SK-N-SH (cell line): ENCODE results near the gene KRTAP10-5. TPM values are rescaled to one million over a fixed set of nuclear protein-coding genes. Genes with fewer than 3 reads are reported as not detected.
"Not testable (repeated sequence)": the region's sequence is repeated elsewhere in the genome, so short reads cannot be mapped to it uniquely, and the experiment has no call there.

Experiments used
- CTCF ChIA-PET: fragments of 300-600, 350-600 bp; formaldehyde crosslinking; extraction: SDS; loops from one replicate; lab custom pipeline; 2021; lab: Yijun Ruan, JAX
- POLR2A ChIA-PET: fragments of 350-600 bp; sonication (Branson Sonifier 250); formaldehyde crosslinking; extraction: SDS; loops from one replicate; lab custom pipeline; 2020; ENCODE audit warnings: antibody characterized with exemption, inconsistent platforms; lab: Yijun Ruan, JAX
- DNase-seq: peaks from one replicate; pipeline ENCODE4 v3.0.0; 2012
- H2AFZ ChIP-seq: fragments of 200-600 bp; sonication (generic); 2 replicates; pipeline ENCODE4 v1.8.1; 2016; ENCODE audit warnings: antibody characterized with exemption, mild to moderate bottlenecking, low read depth
- H3F3A ChIP-seq: fragments of 200-600 bp; sonication (generic); replicated peaks from 2 replicates; pipeline ENCODE3; 2016; ENCODE audit warnings: antibody characterized with exemption, mild to moderate bottlenecking; ENCODE audit not compliant: insufficient read depth
- H3K27ac ChIP-seq, 2 experiments: fragments of 200-500 bp in 1 of 2; fragments of 200-600 bp in 1 of 2; sonication (Bioruptor generic) in 1 of 2; sonication (generic), shearing (Covaris generic) in 1 of 2; 2 replicates each; pipeline versions ENCODE4 v1.5.1 to v1.6.1; 2014 to 2016; ENCODE audit warnings: low read depth in 2 of 2, inconsistent platforms in 1 of 2, low read length in 1 of 2, mild to moderate bottlenecking in 1 of 2, mixed read lengths in 1 of 2
- H3K27me3 ChIP-seq: fragments of 200-600 bp; sonication (generic), shearing (Covaris generic); 2 replicates; pipeline ENCODE4 v1.6.1; 2016; ENCODE audit warnings: mixed run types; ENCODE audit not compliant: insufficient read depth
- H3K36me3 ChIP-seq, 2 experiments: fragments of 200-500 bp in 1 of 2; fragments of 200-600 bp in 1 of 2; sonication (Bioruptor generic) in 1 of 2; sonication (generic) in 1 of 2; replicated peaks in 1 of 2; 2 replicates each; pipeline versions ENCODE3 to v1.5.1; 2014 to 2016; ENCODE audit warnings: low read length in 1 of 2, mild to moderate bottlenecking in 1 of 2; ENCODE audit not compliant: insufficient read depth in 2 of 2, control insufficient read depth in 1 of 2
- H3K4me1 ChIP-seq, 2 experiments: fragments of 200-500 bp in 1 of 2; fragments of 200-600 bp in 1 of 2; sonication (Bioruptor generic) in 1 of 2; sonication (generic), shearing (Covaris generic) in 1 of 2; 2 replicates each; pipeline versions ENCODE4 v1.5.1 to v1.6.1; 2014 to 2016; ENCODE audit warnings: low read depth in 1 of 2, low read length in 1 of 2, mixed run types in 1 of 2; ENCODE audit not compliant: insufficient read depth in 2 of 2, control insufficient read depth in 1 of 2
- H3K4me2 ChIP-seq: fragments of 200-600 bp; sonication (generic), shearing (Covaris generic); 2 replicates; pipeline ENCODE4 v1.6.1; 2017; ENCODE audit warnings: mixed run types
- H3K4me3 ChIP-seq, 2 experiments: fragments of 200-500 bp in 1 of 2; fragments of 200-600 bp in 1 of 2; sonication (Bioruptor generic) in 1 of 2; sonication (generic), shearing (Covaris generic) in 1 of 2; 2 replicates each; pipeline versions ENCODE4 v1.5.1 to v1.8.1; 2014 to 2016; ENCODE audit warnings: low read depth in 2 of 2, inconsistent platforms in 1 of 2, low read length in 1 of 2, mild to moderate bottlenecking in 1 of 2, mixed read lengths in 1 of 2, moderate library complexity in 1 of 2
- H3K79me2 ChIP-seq: fragments of 200-600 bp; sonication (generic); 2 replicates; pipeline ENCODE4 v1.8.1; 2017; ENCODE audit warnings: mild to moderate bottlenecking; ENCODE audit not compliant: insufficient read depth
- H3K9ac ChIP-seq: fragments of 200-600 bp; sonication (generic); 2 replicates; pipeline ENCODE4 v1.6.1; 2017; ENCODE audit warnings: mixed run types
- H3K9me2 ChIP-seq: fragments of 200-600 bp; sonication (generic); 2 replicates; pipeline ENCODE4 v1.6.1; 2017; ENCODE audit warnings: mixed run types
- H3K9me3 ChIP-seq: fragments of 200-600 bp; sonication (generic); 2 replicates; pipeline ENCODE4 v1.6.1; 2017; ENCODE audit warnings: mixed run types, mild to moderate bottlenecking, moderate library complexity
- H4K20me1 ChIP-seq: fragments of 200-600 bp; sonication (generic); 2 replicates; pipeline ENCODE4 v1.6.1; 2017; ENCODE audit warnings: mild to moderate bottlenecking, mixed run types; ENCODE audit not compliant: insufficient read depth
- CTCF ChIP-seq: fragments of 200-600 bp; sonication (generic); IDR thresholded peaks from 2 replicates; pipeline ENCODE4 v1.6.1; 2017; ENCODE audit warnings: antibody characterized with exemption, mild to moderate bottlenecking, moderate library complexity
- EZH2phosphoT487 ChIP-seq: fragments of 200-600 bp; sonication (generic); IDR thresholded peaks from 2 replicates; pipeline ENCODE4 v1.6.1; 2017; ENCODE audit warnings: low read depth, mixed run types, mild to moderate bottlenecking, antibody characterized with exemption, moderate library complexity, borderline replicate concordance
- FOSL2 ChIP-seq: IDR thresholded peaks from 2 replicates; pipeline ENCODE4 v1.4.0; 2012; ENCODE audit warnings: low read depth, mild to moderate bottlenecking, moderate library complexity, borderline replicate concordance
- FOXM1 ChIP-seq: IDR thresholded peaks from 2 replicates; pipeline ENCODE4 v1.4.0; 2012; ENCODE audit warnings: low read depth, mild to moderate bottlenecking
- GATA2 ChIP-seq: sonication (generic); formaldehyde crosslinking; IDR thresholded peaks from 2 replicates; pipeline ENCODE4 v1.5.0; 2020; ENCODE audit warnings: mild to moderate bottlenecking, missing genetic modification reagents
- JUND ChIP-seq: IDR thresholded peaks from 2 replicates; pipeline ENCODE4 v1.4.0; 2012
- NFIC ChIP-seq: IDR thresholded peaks from 2 replicates; pipeline ENCODE4 v1.4.0; 2012; ENCODE audit warnings: borderline replicate concordance
- NRF1 ChIP-seq: IDR thresholded peaks from 2 replicates; pipeline ENCODE4 v1.6.1; 2012; ENCODE audit warnings: low read depth, mild to moderate bottlenecking, low read length
- PBX3 ChIP-seq: IDR thresholded peaks from 2 replicates; pipeline ENCODE4; 2012
- POLR2AphosphoS5 ChIP-seq: IDR thresholded peaks from 2 replicates; pipeline ENCODE4 v1.6.1; 2012; ENCODE audit warnings: low read depth, low read length
- RAD21 ChIP-seq: IDR thresholded peaks from 2 replicates; pipeline ENCODE4 v1.6.1; 2012; ENCODE audit warnings: mild to moderate bottlenecking, low read length
- SIN3A ChIP-seq: IDR thresholded peaks from 2 replicates; pipeline ENCODE4 v1.6.1; 2012; ENCODE audit warnings: low read depth, mild to moderate bottlenecking, low read length, moderate library complexity, borderline replicate concordance
- TCF12 ChIP-seq: IDR thresholded peaks from 2 replicates; pipeline ENCODE4 v1.4.0; 2012
- TEAD4 ChIP-seq: IDR thresholded peaks from 2 replicates; pipeline ENCODE4 v1.4.0; 2012; ENCODE audit warnings: mild to moderate bottlenecking, borderline replicate concordance; ENCODE audit not compliant: insufficient read depth
- USF1 ChIP-seq: IDR thresholded peaks from 2 replicates; pipeline ENCODE4 v1.4.0; 2012; ENCODE audit warnings: low read depth, borderline replicate concordance
- YY1 ChIP-seq: IDR thresholded peaks from 2 replicates; pipeline ENCODE4 v1.4.0; 2012; ENCODE audit warnings: low read depth, mild to moderate bottlenecking
- ZBTB33 ChIP-seq: IDR thresholded peaks from 2 replicates; pipeline ENCODE4 v1.4.0; 2012; ENCODE audit warnings: low read depth, borderline replicate concordance
- WGBS: methylation state at CpG from one replicate; pipeline ENCODE4 v1.1.6; 2017; ENCODE audit warnings: low lambda C conversion rate; 5-methylcytosine and 5-hydroxymethylcytosine counted together
- polyA plus RNA-seq, 3 experiments: library from polyadenylated mRNA; depleted of rRNA; stranded (reverse); fragments of >200 nt; gene quantifications; 2 replicates each; pipeline ENCODE4 v1.2.3, GENCODE V29; 2012

Gene KRTAP10-5
- polyA plus RNA-seq, 1 of the 3 experiments (the other 2 are of a cell fraction): not detected

- TF ChIP-seq TEAD4: no peak
- no peak for TF ChIP-seq RAD21
- no peak for TF ChIP-seq YY1
Observed at GRCh38 chr21:44550807-44551206, 29.6 kb downstream of the KRTAP10-5 start (continued).

GRCh38 chr21:44550285-44550684, 30.1 kb downstream of the KRTAP10-5 start:
- DNase-seq, H3K9me2 ChIP-seq, H4K20me1 ChIP-seq, H3K36me3 ChIP-seq, H3K79me2 ChIP-seq, H3K4me3 ChIP-seq, CTCF ChIA-PET, H2AFZ ChIP-seq, H3K4me1 ChIP-seq, H3K27ac ChIP-seq, H3K9ac ChIP-seq, H3F3A ChIP-seq, H3K9me3 ChIP-seq, H3K4me2 ChIP-seq: not testable (repeated sequence)
- POLR2A ChIA-PET: interaction anchor here (0.6 kb wide), 1 partner anchor 25 kb away, joined by 3 read pairs; no protein-coding TSS in a partner anchor
- H3K27me3 ChIP-seq: peaks cover 38% of the 10 kb centered on the region
- 42% methylated on average over 10 of the region's 17 CpGs for WGBS

GRCh38 chr21:44549525-44550211, 30.7 kb downstream of the KRTAP10-5 start:
- Histone ChIP-seq H3K4me1 (no peaks in the 10 kb centered on the region), H3K9ac (no peak overlapping the region), H3K36me3 (no peaks in the 10 kb centered on the region), H2AFZ (no peak overlapping the region), H3K9me2 (no peaks in the 10 kb centered on the region), H3K9me3 (no peaks in the 10 kb centered on the region), H3F3A (no peaks in the 10 kb centered on the region), H3K27ac (no peak overlapping the region), H3K4me2 (no peak overlapping the region), H3K4me3 (no peak overlapping the region), H3K79me2 (no peaks in the 10 kb centered on the region), H4K20me1 (no peaks in the 10 kb centered on the region), H3K27me3 (peaks cover 31% of the 10 kb centered on the region)
- DNase-seq: no peak
- TF ChIP-seq FOXM1: no peak
- TF ChIP-seq GATA2 (CRISPR knock-in tag): no peak
- no peak for TF ChIP-seq NFIC
- TF ChIP-seq PBX3: no peak
- TF ChIP-seq EZH2phosphoT487: no peak
- TF ChIP-seq ZBTB33: no peak
- no peak for TF ChIP-seq JUND
- TF ChIP-seq POLR2AphosphoS5: no peak
- TF ChIP-seq CTCF: no peak
- no peak for TF ChIP-seq TCF12
- no peak for TF ChIP-seq FOSL2
- TF ChIP-seq SIN3A: no peak
- TF ChIP-seq USF1: no peak
- TF ChIP-seq NRF1: no peak
- ChIA-PET CTCF (interaction anchor here (1.0 kb wide), 1 partner anchor 40 kb away, joined by 3 read pairs; no protein-coding TSS in a partner anchor), POLR2A (no interaction called here)
- 45% methylated on average over 14 of the region's 25 CpGs for WGBS
